K562 (cell line): ENCODE measurements around the gene SRRT.

Source experiments
- FOXK2 ChIP-seq, 2 experiments: fragments of 450-650 bp; IDR thresholded peaks in 1 of 2; conservative IDR thresholded peaks in 1 of 2; 2 replicates each; pipeline ENCODE4 v1.6.1; 2016; ENCODE audit warnings: low read depth in 2 of 2, mild to moderate bottlenecking in 1 of 2
- TF ChIP-seq, protein P1 (sequence below), 3 experiments: IDR thresholded peaks in 2 of 3; conservative IDR thresholded peaks in 1 of 3; 2 replicates each; pipeline ENCODE4 v1.5.1; 2011 to 2012; ENCODE audit warnings: low read length in 3 of 3, mild to moderate bottlenecking in 3 of 3, control low read depth in 2 of 3, improper control_type of control experiment in 1 of 3, inconsistent platforms in 1 of 3, low read depth in 1 of 3, mixed read lengths in 1 of 3, moderate library complexity in 1 of 3; ENCODE audit not compliant: insufficient read depth in 2 of 3
- TF ChIP-seq, protein P2 (sequence below): sonication (generic); formaldehyde crosslinking; IDR thresholded peaks from 2 replicates; pipeline ENCODE4 v1.8.1; 2023; ENCODE audit warnings: mild to moderate bottlenecking, missing genetic modification reagents

- TF ChIP-seq FOXK2 (conservative IDR thresholded peaks at IDR 0.05 in 1 of 2, IDR thresholded peaks at IDR 0.05 in 1 of 2; ENCODE audit: low read depth in 2 of 2) = no peak
- TF ChIP-seq, protein P1, sequence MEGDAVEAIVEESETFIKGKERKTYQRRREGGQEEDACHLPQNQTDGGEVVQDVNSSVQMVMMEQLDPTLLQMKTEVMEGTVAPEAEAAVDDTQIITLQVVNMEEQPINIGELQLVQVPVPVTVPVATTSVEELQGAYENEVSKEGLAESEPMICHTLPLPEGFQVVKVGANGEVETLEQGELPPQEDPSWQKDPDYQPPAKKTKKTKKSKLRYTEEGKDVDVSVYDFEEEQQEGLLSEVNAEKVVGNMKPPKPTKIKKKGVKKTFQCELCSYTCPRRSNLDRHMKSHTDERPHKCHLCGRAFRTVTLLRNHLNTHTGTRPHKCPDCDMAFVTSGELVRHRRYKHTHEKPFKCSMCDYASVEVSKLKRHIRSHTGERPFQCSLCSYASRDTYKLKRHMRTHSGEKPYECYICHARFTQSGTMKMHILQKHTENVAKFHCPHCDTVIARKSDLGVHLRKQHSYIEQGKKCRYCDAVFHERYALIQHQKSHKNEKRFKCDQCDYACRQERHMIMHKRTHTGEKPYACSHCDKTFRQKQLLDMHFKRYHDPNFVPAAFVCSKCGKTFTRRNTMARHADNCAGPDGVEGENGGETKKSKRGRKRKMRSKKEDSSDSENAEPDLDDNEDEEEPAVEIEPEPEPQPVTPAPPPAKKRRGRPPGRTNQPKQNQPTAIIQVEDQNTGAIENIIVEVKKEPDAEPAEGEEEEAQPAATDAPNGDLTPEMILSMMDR (IDR thresholded peaks at IDR 0.05 in 2 of 3, conservative IDR thresholded peaks at IDR 0.05 in 1 of 3; ENCODE audit: insufficient read depth in 2 of 3, low read depth in 1 of 3, low read length in 3 of 3) = no peak
- TF ChIP-seq, protein P2, sequence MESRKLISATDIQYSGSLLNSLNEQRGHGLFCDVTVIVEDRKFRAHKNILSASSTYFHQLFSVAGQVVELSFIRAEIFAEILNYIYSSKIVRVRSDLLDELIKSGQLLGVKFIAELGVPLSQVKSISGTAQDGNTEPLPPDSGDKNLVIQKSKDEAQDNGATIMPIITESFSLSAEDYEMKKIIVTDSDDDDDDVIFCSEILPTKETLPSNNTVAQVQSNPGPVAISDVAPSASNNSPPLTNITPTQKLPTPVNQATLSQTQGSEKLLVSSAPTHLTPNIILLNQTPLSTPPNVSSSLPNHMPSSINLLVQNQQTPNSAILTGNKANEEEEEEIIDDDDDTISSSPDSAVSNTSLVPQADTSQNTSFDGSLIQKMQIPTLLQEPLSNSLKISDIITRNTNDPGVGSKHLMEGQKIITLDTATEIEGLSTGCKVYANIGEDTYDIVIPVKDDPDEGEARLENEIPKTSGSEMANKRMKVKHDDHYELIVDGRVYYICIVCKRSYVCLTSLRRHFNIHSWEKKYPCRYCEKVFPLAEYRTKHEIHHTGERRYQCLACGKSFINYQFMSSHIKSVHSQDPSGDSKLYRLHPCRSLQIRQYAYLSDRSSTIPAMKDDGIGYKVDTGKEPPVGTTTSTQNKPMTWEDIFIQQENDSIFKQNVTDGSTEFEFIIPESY (CRISPR knock-in tag) = no peak
Observed at GRCh38 chr7:100886142-100886935, 11.4 kb downstream of the SRRT start.
